ENCODE measurements around the gene SERPINA1.
A peak's percentile ranks its signal among the peaks of the same experiment; 100 is the strongest.

SERPINA1 gene

DNA sequence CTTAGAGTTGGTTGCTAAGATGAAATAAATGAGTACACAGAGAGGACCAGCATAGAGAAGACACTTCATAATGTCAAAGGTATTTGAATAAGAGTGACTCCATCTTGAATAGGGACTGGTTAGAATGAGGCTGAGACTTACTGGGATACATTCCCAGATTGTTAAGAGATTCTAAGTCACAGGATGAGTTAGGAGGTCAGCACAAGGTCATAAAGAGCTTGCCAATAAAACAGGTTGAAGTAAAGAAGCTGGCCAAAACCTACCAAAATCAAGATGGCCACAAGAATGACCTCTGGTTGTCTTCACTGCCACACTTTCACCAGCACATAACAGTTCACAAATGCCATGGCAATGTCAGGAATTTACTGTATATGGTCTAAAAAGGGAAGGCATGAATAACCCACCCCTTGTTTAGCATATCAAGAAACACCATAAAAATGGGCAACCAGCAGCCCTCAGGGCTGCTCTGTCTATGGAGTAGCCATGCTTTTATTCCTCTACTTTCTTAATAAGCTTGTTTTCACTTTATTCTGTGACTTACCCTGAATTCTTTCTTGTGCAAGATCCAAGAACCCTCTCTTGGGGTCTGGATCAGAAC is 8.3 kb upstream of the SERPINA1 start:
- no peak overlapping the region for H3K27ac ChIP-seq
- TF ChIP-seq ZFX (IDR thresholded peaks at IDR 0.05) (no peak), CTCF (conservative IDR thresholded peaks at IDR 0.05) (no peak)

GRCh38 chr14:94395888-94396574 is 7.6 kb upstream of the SERPINA1 start:
- H3K27ac ChIP-seq = peak overlapping the region; percentile 7; the same call in 1 of the 2 replicates
- TF ChIP-seq ZFX (IDR thresholded peaks at IDR 0.05) (no peak), CTCF (conservative IDR thresholded peaks at IDR 0.05) (no peak)

DNA sequence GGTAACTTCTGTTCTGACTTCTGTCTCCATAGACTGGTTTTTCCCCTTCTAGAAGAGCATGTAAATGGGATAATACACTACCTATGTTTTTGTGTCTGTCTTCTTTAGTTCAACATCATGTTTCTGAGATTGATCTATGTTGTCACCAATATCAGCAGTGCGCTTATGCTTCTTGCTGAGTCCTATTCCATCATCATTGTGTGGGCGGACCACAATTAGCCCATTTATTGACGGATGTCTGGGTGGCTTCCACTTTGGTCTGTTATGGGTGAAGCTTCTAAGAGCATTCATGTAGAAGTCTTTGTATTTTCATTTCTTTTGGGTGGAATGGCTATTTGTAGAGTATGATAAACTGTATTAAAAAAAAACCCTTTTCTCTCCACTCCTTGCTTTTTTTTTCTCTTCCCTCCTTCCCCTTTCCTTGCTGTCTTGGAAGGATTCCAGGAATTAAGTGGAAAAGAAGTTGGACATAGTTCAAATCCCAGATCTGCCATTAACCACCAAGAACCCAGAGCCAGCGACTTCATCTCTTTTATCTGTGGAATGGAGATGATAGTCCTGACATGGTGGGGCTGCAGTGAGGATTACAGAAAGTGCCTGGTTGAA is 7.0 kb upstream of the SERPINA1 start:
- H3K27ac ChIP-seq = peak overlapping the region; percentile 7; the same call in 1 of the 2 replicates
- TF ChIP-seq ZFX (IDR thresholded peaks at IDR 0.05) (no peak), CTCF (conservative IDR thresholded peaks at IDR 0.05) (no peak)

GRCh38 chr14:94394581-94395207 is 6.3 kb upstream of the SERPINA1 start:
- TF ChIP-seq ZFX (IDR thresholded peaks at IDR 0.05) (no peak), CTCF (conservative IDR thresholded peaks at IDR 0.05) (no peak)
- no peak overlapping the region for H3K27ac ChIP-seq

DNA sequence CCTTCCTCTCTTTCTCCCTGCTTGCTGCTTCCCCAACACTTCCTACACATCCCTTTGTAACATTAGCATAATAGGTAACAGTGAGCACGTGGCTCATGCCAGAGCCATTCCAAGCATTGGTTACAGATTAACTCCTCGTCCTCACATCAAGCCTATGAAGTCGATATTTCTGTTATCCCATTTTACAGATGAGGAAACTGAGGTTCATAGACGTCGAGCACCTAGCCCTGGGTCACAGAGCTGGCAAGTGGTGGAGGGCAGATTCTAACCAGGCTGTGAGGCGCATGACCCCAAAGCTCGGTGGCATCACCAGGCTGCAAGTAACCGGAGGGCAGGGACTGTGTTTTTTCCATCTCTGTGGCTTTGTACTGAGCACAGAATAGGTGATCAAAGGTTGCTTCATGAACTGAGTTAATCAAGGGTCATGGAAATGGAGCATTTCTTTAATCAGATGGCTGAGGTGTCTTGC is 5.7 kb upstream of the SERPINA1 start:
- no peak overlapping the region for H3K27ac ChIP-seq
- no peak for TF ChIP-seq CTCF (conservative IDR thresholded peaks at IDR 0.05)

- TF ChIP-seq ZFX (IDR thresholded peaks at IDR 0.05) (no peak), CTCF (conservative IDR thresholded peaks at IDR 0.05) (no peak)
- no peak overlapping the region for H3K27ac ChIP-seq
These were observed 5.1 kb upstream of the SERPINA1 start for GRCh38 chr14:94393474-94393873.

GRCh38 chr14:94392510-94392935 is 4.1 kb upstream of the SERPINA1 start:
- H3K27ac ChIP-seq = no peak overlapping the region
- no peak for TF ChIP-seq CTCF (conservative IDR thresholded peaks at IDR 0.05)
- TF ChIP-seq ZFX (IDR thresholded peaks at IDR 0.05) = no peak

All from C4-2B (cell line).